M059J (cell line): ENCODE data around the gene TACR2. TPM values are rescaled to one million over a fixed set of nuclear protein-coding genes. Genes with fewer than 3 reads are reported as not detected.
A peak's percentile ranks its signal among the peaks of the same experiment; 100 is the strongest.

Experiments
- DNase-seq: peaks from one replicate; pipeline ENCODE4 v3.0.0-alpha.2; 2012; ENCODE audit warnings: low read depth
- total RNA-seq: library from RNA; depleted of rRNA; stranded (reverse); fragments of >200 nt; shearing (Covaris generic); gene quantifications from 2 replicates; pipeline ENCODE4 v1.2.3, GENCODE V29; 2014

The TACR2 gene
- total RNA-seq, 1 experiment from 2014 or later = 0.15 TPM

DNA sequence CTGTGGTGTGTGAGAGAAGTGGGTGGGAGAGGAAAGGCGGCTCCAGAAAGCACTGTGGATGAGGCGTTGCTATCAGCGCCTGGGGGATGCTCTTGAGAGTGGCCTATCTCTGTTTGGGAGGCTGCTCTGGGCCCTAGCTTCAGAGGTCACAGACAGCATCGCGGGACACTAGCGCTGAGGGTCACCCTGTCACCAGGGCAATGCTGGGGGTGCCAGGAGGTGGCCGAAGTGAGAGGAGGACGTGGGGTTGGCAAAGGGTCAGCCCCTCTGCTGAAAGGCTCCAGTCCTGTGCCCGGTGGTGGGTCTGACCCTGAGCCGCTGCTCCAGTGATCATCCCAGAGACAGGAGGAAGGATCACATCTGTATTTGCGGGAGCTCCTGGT is 3.0 kb upstream of the TACR2 start:
- DNase-seq = no peak

DNA sequence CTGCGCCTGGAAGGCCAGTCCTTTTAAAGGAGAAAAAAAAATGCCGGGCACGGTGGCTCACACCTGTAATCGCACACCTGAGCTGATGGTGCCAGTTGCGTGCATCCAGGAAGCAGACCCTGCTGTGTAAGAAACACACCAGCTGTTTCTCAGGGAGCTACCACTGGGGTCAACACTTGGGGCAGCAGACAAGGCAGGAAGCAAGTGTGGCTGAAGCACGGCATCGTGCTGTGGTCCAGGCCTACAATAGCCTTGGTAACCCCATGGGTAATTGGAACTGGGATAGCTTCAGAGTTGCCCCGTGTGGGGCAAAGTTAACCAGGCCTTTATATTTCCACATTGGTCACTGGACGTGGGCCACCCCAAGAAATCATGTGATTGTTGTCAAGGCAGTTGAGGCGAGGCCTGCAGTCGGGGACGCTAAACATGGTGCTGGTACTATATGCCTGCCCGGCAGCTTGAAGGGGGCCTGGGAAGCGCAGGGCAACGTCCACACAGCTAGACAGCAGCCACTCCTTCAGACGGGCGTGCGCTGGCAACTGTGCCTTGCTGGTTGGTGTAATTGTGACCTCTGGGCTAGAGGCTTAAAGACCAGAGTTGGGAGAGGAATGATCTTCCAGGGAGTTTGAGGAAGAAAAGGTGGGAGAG is 2.5 kb upstream of the TACR2 start:
- DNase-seq = no peak

DNA sequence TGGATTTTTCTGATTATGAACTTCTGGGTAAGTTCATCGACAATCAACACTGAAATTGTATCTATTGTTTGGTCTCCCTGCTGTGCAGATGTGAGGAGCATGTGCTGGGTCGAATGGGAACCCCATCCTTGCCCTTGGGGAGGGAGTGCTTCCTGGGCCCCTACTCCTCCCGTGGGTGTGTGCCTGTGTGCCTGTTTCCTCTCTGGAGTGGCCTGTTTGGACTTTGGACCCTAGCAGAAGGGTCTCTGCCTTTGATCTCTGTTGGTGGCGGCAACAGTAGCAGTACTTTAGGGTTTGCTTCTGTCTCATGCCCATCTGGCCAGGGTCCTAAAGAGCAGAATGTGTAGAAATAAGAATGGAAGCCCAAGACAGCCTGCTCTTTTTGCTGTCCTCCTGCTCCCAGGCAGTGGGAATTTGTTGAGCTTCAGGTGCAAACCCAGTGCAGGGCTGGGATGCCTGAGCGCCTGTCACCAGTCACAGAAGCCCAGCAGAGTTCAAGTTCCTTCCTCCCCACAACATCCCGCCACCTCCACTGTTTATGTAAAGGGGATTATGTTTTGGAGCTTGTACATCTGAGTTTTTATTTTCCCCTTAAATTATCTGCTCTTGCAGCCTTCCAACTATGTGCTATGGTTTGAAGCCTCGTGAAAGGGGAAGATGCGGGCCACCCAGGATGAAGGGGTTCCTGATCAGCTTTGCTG is 1.5 kb upstream of the TACR2 start:
- no peak for DNase-seq

DNA sequence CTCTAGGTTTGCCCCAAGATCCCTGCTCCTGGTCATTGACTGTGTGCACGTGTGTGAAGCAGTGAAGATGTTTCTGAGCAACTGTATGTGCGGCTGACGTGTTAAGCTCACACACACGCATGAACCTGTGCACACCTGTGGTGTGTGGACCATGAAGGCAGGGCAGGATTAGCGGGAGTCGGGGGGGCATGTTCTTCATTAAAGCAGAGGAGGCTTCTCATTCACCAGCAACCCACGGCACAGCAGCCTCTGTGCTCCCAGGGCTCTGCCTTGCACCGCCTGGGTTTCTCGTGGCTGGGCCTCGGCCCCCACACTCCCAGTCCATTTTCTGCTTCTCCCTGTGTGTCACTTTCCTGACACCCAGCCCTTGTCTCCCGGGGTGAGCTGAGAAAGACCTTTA is 824 bp upstream of the TACR2 start:
- DNase-seq = no peak

DNA sequence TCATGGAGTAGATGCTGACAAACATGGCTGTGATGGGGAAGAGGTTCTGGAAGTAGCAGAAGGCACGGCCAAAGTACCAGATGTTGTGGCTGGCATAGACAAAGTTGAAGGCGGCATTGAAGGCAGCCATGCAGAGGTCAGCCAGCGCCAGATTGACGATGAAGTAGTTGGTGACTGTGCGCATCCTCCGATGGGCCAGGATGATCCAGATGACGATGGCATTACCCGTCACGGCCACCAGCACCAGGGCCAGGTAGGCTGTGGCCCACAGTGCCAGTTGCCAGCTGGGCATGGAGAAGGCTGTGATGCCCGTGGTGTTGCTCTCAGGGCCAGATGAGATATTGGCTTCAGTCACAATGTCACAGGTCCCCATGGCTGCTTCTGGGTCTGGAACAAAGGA is 767 bp downstream of the TACR2 start:
- no peak for DNase-seq

DNA sequence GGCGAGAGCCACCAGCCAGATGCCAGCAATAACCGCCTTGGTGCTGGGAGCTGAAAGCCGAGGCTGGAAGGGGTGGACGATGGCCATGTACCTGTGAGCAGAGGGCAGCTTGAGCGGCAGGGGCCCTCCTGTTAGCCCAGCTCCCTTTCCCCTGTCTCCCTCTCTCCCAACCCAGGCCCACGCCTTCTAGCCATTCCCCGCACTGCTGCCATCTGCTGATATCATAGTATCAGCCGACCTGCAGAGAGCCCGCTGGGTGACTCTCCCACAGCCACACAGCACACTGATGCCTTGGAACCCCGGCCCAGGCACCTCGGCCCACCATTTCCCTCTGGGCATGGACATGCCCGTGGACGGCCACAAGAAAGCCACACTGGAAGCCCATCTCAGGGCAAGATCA is 1.7 kb downstream of the TACR2 start:
- no peak for DNase-seq

DNA sequence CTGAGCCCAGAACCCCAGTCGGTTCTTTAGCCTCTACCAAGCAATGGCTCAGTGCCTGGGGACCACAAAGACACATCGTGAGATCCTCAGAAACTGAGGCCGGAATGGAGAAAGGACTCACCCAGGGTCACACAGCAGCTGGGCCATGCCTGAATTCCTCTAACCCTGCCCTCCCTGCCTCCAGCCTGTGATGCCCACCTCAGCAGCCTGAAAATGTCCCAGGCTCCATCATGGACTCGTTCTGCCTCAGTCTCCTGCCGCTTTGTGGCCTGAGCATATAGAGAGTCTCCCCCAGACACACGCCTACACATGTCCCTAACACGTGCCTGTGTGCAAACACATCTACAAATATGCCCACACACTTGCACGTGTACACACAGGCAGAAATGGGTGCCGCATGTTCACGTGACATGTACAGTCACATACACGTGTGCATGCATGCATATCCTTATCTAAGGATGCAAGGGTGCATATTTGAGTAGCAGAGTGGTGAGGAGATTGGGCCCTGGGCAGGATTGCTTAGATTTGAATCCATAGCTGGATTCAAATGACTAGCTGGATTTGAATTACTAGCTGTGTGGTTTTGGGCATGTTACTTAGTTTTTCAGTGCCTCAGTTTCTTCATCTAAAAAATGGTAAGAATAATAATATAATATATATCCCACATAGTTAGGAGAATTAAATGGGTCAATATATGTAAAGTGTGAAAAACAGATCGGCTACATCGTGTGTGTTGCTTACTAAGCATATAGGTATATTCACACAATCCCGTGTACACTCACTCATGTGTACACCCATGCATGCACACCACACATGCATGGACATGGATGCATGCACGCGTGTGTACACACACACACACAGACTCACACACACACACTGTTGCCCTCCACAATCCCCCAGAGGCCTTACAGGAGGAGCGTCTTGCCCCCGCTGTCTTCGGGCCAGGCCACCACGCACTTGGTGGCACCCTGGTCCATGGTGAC is 2.4 kb downstream of the TACR2 start:
- no peak for DNase-seq

DNA sequence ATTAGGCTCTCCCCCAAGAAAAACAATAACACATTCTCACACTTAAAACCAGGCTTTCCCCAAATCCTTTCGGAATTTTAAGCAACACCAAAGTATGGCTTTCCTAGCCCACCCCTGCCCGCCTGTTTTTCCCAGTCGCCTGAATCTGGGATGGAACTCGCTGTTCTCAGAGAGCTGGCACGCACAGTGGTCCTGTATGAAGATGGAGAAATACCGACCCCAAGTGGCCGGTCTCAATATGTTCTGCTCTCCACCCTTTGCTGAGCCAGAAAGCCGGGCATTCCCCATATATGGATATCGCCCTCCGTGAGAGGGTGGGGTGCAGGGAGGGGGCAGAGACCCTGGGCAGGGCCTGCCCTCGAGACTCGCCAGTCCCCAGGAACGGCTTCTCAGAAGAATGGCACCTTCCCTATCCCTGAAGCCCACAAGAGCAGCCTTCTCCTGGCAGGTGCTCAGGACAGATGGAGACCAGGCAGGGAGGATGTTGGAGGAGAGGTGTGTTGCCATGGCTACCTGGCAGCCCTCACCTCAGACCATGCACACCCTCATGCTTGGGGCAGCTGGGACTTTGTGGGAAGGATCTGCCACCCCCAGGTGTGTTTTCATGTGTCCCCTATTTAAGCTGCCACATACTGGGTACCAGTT is 3.4 kb downstream of the TACR2 start:
- DNase-seq = peak; percentile 57

DNA sequence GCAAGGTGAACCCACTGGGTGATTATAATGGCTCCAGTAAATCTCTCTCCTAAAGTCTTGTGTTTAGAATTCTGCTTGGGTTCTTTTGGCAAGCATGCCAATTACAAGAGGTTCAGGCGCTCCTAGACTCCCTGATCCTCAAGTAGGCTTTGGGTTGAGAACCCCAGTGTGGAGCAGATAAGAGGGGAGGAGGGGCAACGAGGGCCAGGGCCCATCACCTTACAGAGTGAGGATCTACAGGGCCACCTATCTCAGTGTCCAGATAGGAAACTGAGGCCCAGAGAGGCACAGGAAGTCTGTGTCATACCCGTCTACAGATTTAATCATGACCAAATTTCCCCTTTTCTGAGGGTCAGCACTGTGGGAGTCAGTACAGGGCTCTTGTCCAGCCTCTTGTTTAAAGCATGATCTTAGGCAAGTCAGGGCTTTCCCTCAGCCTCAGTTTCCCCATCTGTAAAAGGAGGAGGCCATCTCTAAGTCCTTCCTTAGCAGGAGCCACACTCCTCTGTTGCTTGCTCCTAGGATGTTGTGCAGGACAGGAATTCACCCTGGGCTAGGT is 4.4 kb downstream of the TACR2 start:
- no peak for DNase-seq

DNA sequence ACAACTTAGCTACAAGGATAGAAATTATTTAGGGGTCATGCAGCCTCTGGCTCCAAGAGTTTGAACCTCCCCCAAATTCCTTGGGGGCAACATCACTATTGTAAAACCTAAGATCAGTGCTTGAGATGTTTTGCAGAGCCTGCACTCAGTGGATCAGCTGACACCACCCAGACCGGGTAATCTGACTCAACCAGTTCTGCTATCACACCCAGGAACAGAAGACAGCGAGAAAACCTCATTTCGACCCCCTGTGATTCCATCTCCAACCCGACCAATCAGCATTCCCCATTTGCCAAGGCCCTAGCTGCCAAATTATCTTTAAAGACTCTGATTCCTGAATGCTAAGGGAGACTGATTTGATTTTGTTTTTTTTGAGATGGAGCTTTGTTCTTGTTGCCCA is 5.2 kb downstream of the TACR2 start:
- DNase-seq = no peak

DNA sequence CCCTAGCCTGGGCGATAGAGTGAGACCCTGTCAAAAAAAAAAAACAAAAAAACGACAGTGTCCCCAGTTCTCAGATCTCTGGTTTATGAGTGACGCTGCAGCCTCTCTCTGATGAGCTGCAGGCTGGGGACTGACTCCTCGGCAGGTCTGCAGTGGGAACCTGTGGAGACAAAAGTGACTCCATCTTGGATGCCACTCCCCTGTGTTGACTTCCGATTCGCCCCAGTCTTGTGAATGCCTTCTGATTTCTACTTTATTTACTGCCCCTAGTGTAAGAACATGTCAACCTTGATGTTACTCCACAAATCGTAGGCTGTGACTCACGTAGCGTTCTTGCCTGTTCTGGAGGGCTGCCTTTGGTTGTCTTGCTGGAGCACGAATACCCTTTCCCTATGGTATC is 6.2 kb downstream of the TACR2 start:
- no peak for DNase-seq

DNA sequence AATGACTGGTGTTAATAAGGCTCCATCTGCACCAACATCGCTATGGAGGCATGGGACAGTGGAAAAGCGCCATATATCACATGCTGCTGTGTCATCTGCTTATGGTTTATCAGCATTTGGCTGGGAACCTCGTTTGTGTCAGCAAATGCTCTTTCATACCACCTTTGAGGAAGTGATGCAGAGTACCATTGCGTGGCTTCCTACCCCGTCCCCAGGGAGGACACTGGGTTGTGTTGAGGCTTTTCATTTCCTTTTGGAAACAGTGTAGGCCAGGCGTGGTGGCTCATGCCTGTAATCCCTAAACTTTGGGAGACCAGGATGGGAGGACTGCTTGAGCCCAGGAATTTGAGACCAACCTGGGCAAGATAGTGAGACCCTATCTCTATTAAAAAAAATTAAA is 6.8 kb downstream of the TACR2 start:
- no peak for DNase-seq

DNA sequence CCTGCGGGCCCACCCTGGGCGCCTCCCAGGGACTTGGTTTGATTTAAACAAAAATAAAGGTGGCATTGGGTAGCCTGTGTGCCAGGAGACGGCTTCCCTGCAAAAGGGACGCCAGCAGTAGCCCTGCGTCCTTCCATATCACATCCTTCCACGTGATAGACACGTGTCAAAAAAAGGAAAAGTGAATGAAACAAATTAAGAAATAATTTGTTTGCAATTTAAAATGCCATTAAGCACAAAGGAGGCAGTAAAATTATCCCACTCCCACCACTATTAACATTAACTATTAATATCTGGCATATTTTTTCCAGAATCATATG is 7.6 kb downstream of the TACR2 start:
- no peak for DNase-seq

DNA sequence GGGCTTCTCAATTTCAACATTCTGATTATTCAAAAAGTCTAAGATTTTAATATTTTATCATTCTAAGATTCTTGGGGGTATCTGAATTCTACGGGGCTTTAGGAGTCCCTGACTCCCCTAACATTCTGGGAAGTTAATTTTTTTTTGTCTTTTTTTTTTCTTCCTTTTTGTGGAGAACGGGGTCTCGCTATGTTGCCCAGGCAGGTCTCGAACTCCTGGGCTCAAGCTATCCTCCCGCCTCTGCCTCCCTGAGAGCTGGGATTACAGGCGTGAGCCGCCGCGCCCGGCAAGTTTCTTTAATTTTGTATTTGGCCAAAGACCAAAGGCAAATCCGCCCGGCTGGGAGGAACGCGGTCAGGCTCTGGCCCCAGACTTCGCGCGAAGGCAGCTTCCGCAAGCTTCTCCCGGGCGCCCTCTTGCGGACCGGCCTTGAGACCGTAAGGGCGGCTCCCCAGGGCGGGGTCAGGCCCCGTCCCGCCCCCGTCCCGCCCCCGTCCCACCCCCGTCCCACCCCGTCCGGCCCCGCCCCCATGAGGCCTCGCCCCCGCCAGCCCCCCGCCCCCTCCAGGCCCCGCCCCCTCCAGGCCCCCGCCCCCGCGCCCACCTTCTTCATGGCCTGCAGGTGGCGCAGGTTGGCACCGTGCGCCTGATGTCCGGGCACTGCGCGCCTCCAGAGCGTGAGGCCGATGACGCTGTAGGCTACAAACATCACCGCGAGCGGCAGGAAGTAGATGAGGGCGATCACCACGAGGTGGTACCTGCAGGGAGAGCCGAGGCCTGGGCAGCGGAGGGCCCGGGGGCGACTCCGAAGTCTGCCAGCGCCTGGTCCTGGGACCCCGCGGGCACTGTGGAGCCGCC is 8.2 kb downstream of the TACR2 start:
- DNase-seq = peak; percentile 89

DNA sequence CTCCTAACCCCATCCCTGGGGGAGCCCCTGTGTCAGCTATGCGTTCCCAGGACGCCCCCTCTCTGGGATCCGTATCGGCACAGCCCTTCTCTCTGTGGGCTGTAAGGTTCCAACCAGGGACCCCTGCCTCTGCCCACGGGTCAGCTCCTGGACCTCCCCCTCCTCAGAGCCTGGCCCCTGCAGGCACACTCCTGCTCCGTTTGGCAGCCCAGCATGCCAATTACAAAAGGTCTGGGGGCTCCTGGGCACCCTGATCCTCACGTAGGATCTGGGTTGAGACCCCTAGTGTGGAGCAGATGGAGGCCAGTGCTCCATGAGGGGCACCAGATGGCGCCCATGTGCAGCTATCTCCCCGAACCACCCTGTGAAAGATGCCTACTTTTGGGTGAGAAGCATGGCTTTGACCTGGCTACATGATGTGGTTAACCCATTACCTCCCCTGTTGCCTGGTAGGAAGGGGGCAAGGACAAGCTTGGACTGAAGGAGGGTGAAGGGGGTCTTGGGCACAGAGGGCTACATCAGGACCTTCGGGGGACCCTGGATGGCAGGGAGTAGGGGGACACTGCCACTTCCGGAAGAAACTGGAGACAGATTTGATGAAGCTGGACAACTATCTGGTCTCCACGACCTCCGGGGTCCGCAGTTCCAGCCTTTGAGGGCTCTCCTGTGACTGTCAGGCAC is 9.0 kb downstream of the TACR2 start:
- peak; percentile 30 for DNase-seq

DNA sequence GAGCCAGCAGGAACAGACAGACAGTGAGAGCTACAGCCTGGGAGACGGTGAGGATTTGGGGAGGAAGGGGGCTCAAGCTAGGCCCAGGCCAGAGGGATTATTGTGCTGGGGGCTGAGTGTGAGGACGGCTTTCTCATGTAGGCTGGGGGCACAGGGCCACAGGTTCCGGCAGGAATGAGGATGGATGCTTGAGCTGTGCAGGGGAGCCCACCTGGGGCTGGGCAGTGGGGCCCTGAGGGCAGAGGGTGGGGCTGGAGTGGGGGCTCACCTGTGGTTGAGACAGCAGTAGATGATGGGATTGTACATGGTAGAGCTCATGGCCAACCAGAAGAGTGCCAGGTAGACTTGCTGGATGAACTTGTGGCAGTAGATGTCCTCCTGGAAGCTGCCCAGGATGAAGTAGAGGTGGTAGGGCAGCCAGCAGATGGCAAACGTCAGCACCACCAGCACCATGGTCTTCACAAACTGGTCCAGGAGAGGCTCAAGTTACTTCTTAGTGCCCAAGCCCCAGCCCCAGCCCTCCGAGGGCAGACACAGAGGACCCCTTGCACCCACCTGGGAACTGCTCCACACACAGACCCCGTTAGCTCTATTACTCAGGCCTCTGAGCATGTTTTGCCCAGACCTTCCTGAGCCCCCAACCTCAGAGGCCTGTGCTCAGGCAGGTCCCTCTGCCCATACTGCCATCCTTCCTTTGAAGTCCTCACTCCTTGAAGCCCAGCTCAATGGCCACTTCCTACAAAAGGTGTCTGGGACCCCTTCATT is 9.7 kb downstream of the TACR2 start:
- DNase-seq = no peak

DNA sequence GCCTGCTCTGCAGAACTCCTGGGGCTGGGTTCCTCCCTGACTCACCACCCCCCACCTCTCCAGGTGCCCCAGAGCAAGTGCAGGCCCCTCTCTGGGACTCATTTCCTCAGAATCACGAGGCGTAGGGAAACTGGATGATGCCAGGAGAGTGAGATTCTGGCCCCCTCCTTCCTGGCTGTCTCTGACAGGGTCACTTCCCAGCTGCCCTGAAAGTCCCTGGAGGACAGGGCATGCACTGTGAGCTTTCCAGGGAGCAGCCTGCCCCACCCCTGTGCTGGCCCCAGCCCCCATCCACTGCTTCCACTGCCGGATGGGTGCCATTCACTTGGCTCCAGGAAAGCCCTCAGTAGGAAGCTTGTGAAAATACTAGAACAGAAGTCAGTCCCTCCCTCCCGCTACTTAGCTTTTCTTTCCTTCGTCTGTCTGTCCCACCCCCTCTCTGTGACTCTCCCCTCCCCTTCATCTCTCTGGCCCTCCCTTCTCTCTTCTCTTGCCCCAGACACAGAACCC is 10.4 kb downstream of the TACR2 start:
- peak; percentile 42 for DNase-seq

DNA sequence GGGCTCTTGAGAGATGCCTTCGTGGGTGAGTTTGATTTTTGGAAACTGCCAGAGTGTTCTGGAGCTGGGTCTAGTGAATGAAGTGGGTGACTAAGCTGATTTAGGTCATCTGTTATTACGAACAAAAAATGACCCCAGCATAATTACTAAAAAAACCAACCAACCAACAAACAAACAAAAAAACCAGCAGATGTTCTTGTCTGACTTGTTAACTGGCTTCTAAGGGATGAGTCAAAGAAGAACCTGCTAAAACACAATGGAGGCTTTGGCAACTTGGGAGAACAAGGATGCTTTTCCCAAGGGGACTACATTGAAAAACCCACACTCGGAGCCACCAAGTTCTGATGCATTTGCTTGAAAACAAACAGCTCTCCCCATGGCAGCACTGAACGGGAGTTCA is 11.5 kb downstream of the TACR2 start:
- DNase-seq = no peak

DNA sequence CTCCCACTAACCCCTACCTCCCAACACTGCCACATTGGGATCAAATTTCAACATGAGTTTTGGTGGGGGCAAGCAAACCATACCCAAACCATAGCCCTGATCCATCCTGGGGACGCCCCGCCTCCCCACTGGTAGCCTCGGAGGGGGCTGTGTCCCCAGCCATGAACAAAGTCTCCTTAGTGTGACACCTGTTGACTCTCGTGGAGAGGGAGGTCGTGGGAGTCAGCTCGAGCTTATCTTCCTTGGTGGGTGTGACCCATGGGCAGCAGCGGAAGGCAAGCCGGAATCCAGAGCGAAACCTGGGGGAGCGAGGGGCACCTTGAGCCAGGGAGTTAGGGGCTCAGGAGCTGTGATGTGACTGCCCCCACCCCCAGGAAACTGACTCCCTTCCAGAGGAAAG is 11.9 kb downstream of the TACR2 start:
- DNase-seq = no peak
